ENCODE data around the gene B3GNT3. TPM values are rescaled to one million over a fixed set of nuclear protein-coding genes. Genes with fewer than 3 reads are reported as not detected.

Gene B3GNT3
- total RNA-seq, 1 experiment from 2014 or later: 39.5 TPM

DNA sequence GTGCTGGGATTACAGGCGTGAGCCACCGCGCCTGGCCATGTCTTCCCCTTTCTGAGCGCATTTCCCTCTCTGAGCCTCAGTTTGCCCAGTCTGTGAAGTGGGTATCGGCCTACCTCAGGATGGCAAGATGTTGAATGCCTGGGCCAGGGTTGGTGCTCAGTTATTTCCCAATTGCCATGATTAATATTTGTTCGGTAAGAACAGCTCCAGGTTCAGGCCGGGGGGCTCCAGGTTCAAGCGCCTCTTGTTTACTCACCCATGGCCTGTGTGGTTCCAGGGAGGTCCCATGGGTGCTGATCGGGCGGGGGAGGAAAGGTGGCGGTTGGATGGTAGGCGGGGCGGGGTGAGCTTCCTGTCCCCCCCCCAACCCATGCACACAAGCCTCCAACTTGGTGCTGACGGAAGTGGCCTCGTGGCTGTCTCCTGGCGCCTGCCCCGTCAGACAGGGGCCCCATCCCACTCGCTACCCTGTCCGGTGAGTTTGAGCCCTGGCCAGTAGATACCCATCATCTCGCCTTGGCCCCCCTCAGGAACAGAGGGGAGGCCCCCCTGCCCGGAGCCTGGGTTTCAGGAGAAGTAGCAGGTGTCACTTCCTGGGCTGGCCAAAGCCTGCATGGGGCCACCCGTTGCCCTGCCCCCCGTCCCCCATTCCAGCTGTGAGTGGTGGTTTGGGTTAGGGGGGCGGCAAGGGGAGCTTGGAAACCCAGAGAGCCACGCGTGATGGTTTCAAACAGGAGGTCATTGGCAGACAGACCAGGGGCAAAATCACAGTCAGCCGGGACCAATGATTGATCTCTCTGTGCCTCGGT lies 43.6 kb upstream of the B3GNT3 start, which contains the start of gene FCHO1:
FCHO1 (plus strand) TSS at position 375 of the 809 bp plus-strand sequence. CDS start 3,688 bp downstream, outside the sequence.
- H3F3A ChIP-seq (ENCODE audit: low read length, unreplicated experiment): no peaks in the 10 kb centered on the region
- H3K79me2 ChIP-seq (ENCODE audit: low read length): no peaks in the 10 kb centered on the region
- BruUV-seq (replicated peaks): no TSS peak
- H3K9ac ChIP-seq (ENCODE audit: low read length): no peak within 1 kb of the TSS
- DNase-seq (no peak), ATAC-seq (no peak)
- ChIA-PET POLR2A (ENCODE audit: unreplicated experiment) (no interaction called here), CTCF (no interaction called here)
- intact Hi-C loops (cut with micrococcal nuclease): no loop called here
- H3K36me3 ChIP-seq (ENCODE audit: low read depth, low read length): no peaks in the 10 kb centered on the region
- no peaks in the 10 kb centered on the region for H3K9me2 ChIP-seq (replicated peaks; ENCODE audit: low read length)
- no peak within 1 kb of the TSS for H3K27ac ChIP-seq (ENCODE audit: low read length)
- no peaks in the 10 kb centered on the region for H3K9me3 ChIP-seq (ENCODE audit: low read length)
- H3K4me3 ChIP-seq (ENCODE audit: low read length): no peak within 1 kb of the TSS
- TF ChIP-seq EZH2phosphoT487 (IDR thresholded peaks at IDR 0.05; ENCODE audit: borderline replicate concordance, low read length) (no peak), CTCF (conservative IDR thresholded peaks at IDR 0.05; ENCODE audit: low read depth, low read length) (no peak), EZH2 (IDR thresholded peaks at IDR 0.05; ENCODE audit: low read length, unreplicated experiment) (no peak)
- H4K20me1 ChIP-seq (ENCODE audit: low read length): no peaks in the 10 kb centered on the region
- H3K4me2 ChIP-seq (ENCODE audit: low read length): no peak within 1 kb of the TSS
- H3K4me1 ChIP-seq (ENCODE audit: insufficient read depth, low read length): no peaks in the 10 kb centered on the region
- H2AFZ ChIP-seq (ENCODE audit: low read length): no peak within 1 kb of the TSS
- no peaks in the 10 kb centered on the region for H3K27me3 ChIP-seq (ENCODE audit: low read length)

DNA sequence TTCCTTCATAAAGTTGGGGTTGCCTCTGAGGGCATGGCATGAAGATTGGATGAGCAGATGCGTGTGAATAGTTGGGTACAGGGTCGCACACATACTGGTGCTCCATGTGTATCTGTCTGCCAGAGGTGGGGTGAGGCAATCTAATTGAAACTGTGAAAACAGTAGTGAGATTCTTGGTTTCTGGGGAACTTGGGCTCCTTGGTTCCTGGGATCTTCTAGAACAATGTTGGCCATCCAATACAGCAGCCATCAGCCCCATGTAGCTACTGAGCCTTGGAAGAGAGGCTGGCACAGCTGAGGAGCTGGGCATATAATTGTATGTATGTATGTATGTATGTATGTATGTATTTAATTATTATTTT lies 43.0 kb upstream of the B3GNT3 start:
- Histone ChIP-seq H3K27ac (ENCODE audit: low read length) (no peak overlapping the region), H3K36me3 (ENCODE audit: low read depth, low read length) (no peaks in the 10 kb centered on the region), H3K4me3 (ENCODE audit: low read length) (no peak overlapping the region), H3K4me1 (ENCODE audit: insufficient read depth, low read length) (no peaks in the 10 kb centered on the region), H4K20me1 (ENCODE audit: low read length) (no peaks in the 10 kb centered on the region), H3F3A (ENCODE audit: low read length, unreplicated experiment) (no peaks in the 10 kb centered on the region), H2AFZ (ENCODE audit: low read length) (no peak overlapping the region), H3K79me2 (ENCODE audit: low read length) (no peaks in the 10 kb centered on the region), H3K9ac (ENCODE audit: low read length) (no peak overlapping the region), H3K27me3 (ENCODE audit: low read length) (no peaks in the 10 kb centered on the region), H3K4me2 (ENCODE audit: low read length) (no peak overlapping the region), H3K9me3 (ENCODE audit: low read length) (no peaks in the 10 kb centered on the region), H3K9me2 (replicated peaks; ENCODE audit: low read length) (no peaks in the 10 kb centered on the region)
- no TSS peak for BruUV-seq (replicated peaks)
- ATAC-seq (no peak), DNase-seq (no peak)
- ChIA-PET CTCF (no interaction called here), POLR2A (ENCODE audit: unreplicated experiment) (no interaction called here)
- TF ChIP-seq CTCF (conservative IDR thresholded peaks at IDR 0.05; ENCODE audit: low read depth, low read length): no peak
- no peak for TF ChIP-seq EZH2phosphoT487 (IDR thresholded peaks at IDR 0.05; ENCODE audit: borderline replicate concordance, low read length)
- no peak for TF ChIP-seq EZH2 (IDR thresholded peaks at IDR 0.05; ENCODE audit: low read length, unreplicated experiment)
- intact Hi-C loops (cut with micrococcal nuclease): no loop called here
